Bronchial epithelial cell (primary cell): ENCODE results near the gene IL17RB. TPM values are rescaled to one million over a fixed set of nuclear protein-coding genes. Genes with fewer than 3 reads are reported as not detected.

Experiments used
- DNase-seq: peaks from one replicate; pipeline ENCODE4 v3.0.0-alpha.2; 2010; ENCODE audit warnings: low read depth
- FAIRE-seq: peaks from 2 replicates; lab custom pipeline; 2011; peaks lifted over from hg19 to GRCh38; lab: Jason Lieb, UNC
- H3K27me3 ChIP-seq: 2 replicates; pipeline ENCODE4 v1.5.1; 2011; ENCODE audit warnings: low read length; ENCODE audit not compliant: control insufficient read depth, insufficient read depth
- H3K36me3 ChIP-seq: 2 replicates; pipeline ENCODE4 v1.5.1; 2011; ENCODE audit warnings: low read length; ENCODE audit not compliant: control insufficient read depth, insufficient read depth
- H3K4me3 ChIP-seq: 2 replicates; pipeline ENCODE4 v1.5.1; 2011; ENCODE audit warnings: mild to moderate bottlenecking, low read depth, low read length, control low read depth
- CTCF ChIP-seq: IDR thresholded peaks from 2 replicates; pipeline ENCODE4 v1.5.1; 2011; ENCODE audit warnings: mild to moderate bottlenecking, moderate library complexity, low read length, control low read depth, inconsistent platforms; ENCODE audit not compliant: insufficient read depth, severe bottlenecking
- total RNA-seq: library from RNA; depleted of rRNA; stranded (reverse); fragments of >200 nt; gene quantifications from 2 replicates; pipeline ENCODE4 v1.2.1, GENCODE V29; 2014

IL17RB gene
- total RNA-seq, 1 donor from 2014 or later, result not detected

- TF ChIP-seq CTCF, result no peak
- Histone ChIP-seq H3K27me3 (peaks cover 11% of the 10 kb centered on the region), H3K4me3 (no peak overlapping the region), H3K36me3 (no peaks in the 10 kb centered on the region)
- DNase-seq, result no peak
- no peak for FAIRE-seq
These were observed 1.9 kb upstream of the IL17RB start for GRCh38 chr3:53844262-53845102.

DNA sequence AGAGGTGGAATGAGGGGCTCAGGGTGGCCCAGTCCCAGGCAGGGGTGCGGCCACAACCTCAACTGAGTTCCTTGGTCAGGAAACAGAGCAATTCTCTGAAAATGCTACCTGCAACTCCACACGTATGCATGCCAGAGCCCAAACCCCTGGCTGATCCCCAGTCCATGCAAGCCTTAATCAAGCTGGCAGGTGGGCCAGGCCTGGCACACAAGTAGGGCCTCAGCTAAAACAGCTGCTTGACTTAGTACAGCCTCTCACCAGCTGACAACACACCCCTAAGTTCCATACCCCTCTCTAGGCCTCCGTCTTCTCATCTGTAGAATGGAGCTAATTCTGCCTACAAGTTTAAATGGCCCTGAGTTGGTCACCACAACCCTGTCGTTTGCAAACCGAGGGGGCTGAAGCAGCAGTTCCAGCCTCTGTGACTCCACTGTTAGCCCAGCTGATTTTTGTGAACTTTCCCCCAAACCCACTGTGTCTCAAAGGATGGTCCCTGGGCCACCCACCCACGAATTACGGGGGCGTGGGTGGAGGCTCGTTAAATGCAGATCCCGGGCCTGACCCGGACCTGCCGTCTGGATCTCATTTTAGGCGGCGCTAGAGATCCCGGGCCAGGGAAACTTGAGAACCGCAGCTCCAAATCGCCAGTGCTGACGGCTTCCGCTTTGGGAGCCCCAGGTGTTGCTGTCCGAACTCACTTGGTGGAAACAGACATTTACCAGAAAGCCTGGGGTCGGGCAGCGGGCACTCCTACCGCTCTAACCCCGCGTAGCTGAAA, 1.1 kb upstream of the IL17RB start:
- peak overlapping the region; percentile 43 for H3K4me3 ChIP-seq
- peak; percentile 48 for TF ChIP-seq CTCF
- peaks cover 11% of the 10 kb centered on the region for H3K27me3 ChIP-seq
- FAIRE-seq (no peak), DNase-seq (peak; percentile 16)
- no peaks in the 10 kb centered on the region for H3K36me3 ChIP-seq

- TF ChIP-seq CTCF, result no peak
- no peak for DNase-seq
- peaks cover 11% of the 10 kb centered on the region for H3K27me3 ChIP-seq
- no peaks in the 10 kb centered on the region for H3K36me3 ChIP-seq
- no peak for FAIRE-seq
- peak overlapping the region; percentile 43 for H3K4me3 ChIP-seq
These were observed 561 bp upstream of the IL17RB start for GRCh38 chr3:53845881-53846133.

DNA sequence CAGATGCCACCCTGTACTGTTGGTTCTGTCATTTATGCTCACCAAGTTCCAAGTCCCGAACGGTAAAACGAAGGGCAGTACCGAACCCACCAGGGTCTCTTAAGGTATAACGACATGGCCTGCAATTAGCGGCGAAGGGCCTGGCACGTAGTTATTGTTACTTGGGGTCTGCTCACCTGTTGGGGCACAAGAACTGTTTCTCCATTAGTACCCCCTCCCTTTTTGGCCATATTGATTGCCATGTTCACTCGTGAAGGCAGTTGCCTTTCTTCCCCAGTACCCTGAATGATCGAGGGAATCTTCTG, 435 bp downstream of the IL17RB start:
- Histone ChIP-seq H3K27me3 (peaks cover 11% of the 10 kb centered on the region), H3K4me3 (no peak overlapping the region), H3K36me3 (no peaks in the 10 kb centered on the region)
- no peak for TF ChIP-seq CTCF
- DNase-seq (no peak), FAIRE-seq (no peak)

- Histone ChIP-seq H3K27me3 (peaks cover 11% of the 10 kb centered on the region), H3K4me3 (no peak overlapping the region), H3K36me3 (no peaks in the 10 kb centered on the region)
- no peak for FAIRE-seq
- no peak for TF ChIP-seq CTCF
- no peak for DNase-seq
These were observed 3.5 kb downstream of the IL17RB start for GRCh38 chr3:53849916-53850315.
